Panc1 (cell line): ENCODE measurements around the gene PTGIR. TPM values are rescaled to one million over a fixed set of nuclear protein-coding genes. Genes with fewer than 3 reads are reported as not detected.

Experiments used
- ATAC-seq: fragments of 200-7000 bp; cut with Tn5 transposase; 2 replicates; pipeline ENCODE4 v1.9.1; 2020; ENCODE audit warnings: mild to moderate bottlenecking, moderate library complexity
- BruUV-seq: library from RNA; stranded (reverse); fragments of 400-500 nt; replicated peaks from 2 replicates; lab custom pipeline; 2021; lab: Mats Ljungman, UMichigan
- CTCF ChIA-PET: fragments of 300-600 bp; sonication (Branson Sonifier 250); formaldehyde crosslinking; loops from one replicate; lab custom pipeline; 2022; ENCODE audit warnings: antibody characterized with exemption; lab: Charles Lee
- POLR2A ChIA-PET: fragments of 300-600 bp; sonication (Branson Sonifier 250); formaldehyde crosslinking; loops from one replicate; lab custom pipeline; 2022; ENCODE audit warnings: antibody characterized with exemption; lab: Charles Lee
- DNase-seq: peaks from one replicate; pipeline ENCODE4 v3.0.0-alpha.2; 2010; ENCODE audit warnings: low read depth, low spot score
- H3K27ac ChIP-seq: 2 replicates; pipeline ENCODE4 v1.5.1; 2011; ENCODE audit warnings: mild to moderate bottlenecking, low read length, inconsistent platforms
- H3K27me3 ChIP-seq: fragments of 200-500 bp; sonication (Bioruptor generic); 2 replicates; pipeline ENCODE4 v1.6.0; 2014; ENCODE audit warnings: low read length, inconsistent platforms; ENCODE audit not compliant: control insufficient read depth, insufficient read depth
- H3K36me3 ChIP-seq: fragments of 200-500 bp; sonication (Bioruptor generic); 2 replicates; pipeline ENCODE4 v1.5.1; 2014; ENCODE audit warnings: inconsistent platforms, mild to moderate bottlenecking, low read length, moderate library complexity; ENCODE audit not compliant: control insufficient read depth, insufficient read depth
- H3K4me1 ChIP-seq: 2 replicates; pipeline ENCODE4 v1.5.1; 2011; ENCODE audit warnings: inconsistent platforms, mild to moderate bottlenecking, low read length, moderate library complexity; ENCODE audit not compliant: control insufficient read depth, insufficient read depth
- H3K4me3 ChIP-seq, 2 experiments: 2 replicates each; pipeline ENCODE4 v1.5.1; 2011 to 2012; ENCODE audit warnings: low read depth in 2 of 2, low read length in 2 of 2, mild to moderate bottlenecking in 2 of 2, inconsistent platforms in 1 of 2, moderate library complexity in 1 of 2
- H3K9me3 ChIP-seq: fragments of 200-500 bp; sonication (Bioruptor generic); 2 replicates; pipeline ENCODE4 v1.5.1; 2014; ENCODE audit warnings: low read depth, mild to moderate bottlenecking, inconsistent platforms, low read length, moderate library complexity; ENCODE audit not compliant: control insufficient read depth, insufficient read depth
- CTCF ChIP-seq: fragments of 450-650 bp; IDR thresholded peaks from 2 replicates; pipeline ENCODE4 v1.5.1; 2017; ENCODE audit warnings: mild to moderate bottlenecking
- POLR2AphosphoS5 ChIP-seq: IDR thresholded peaks from 2 replicates; pipeline ENCODE4 v1.6.1; 2012; ENCODE audit warnings: mild to moderate bottlenecking, low read depth, low read length, moderate library complexity
- REST ChIP-seq, 2 experiments: IDR thresholded peaks; 2 replicates each; pipeline ENCODE4 v1.6.1; 2011 to 2012; ENCODE audit warnings: low read depth in 2 of 2, control low read depth in 1 of 2, low read length in 1 of 2, mild to moderate bottlenecking in 1 of 2, moderate library complexity in 1 of 2; ENCODE audit not compliant: insufficient read depth in 1 of 2
- SIN3A ChIP-seq: IDR thresholded peaks from 2 replicates; pipeline ENCODE4 v1.6.1; 2012; ENCODE audit warnings: low read depth, mild to moderate bottlenecking, low read length, moderate library complexity, borderline replicate concordance; ENCODE audit not compliant: insufficient read depth
- TCF7L2 ChIP-seq: IDR thresholded peaks from 2 replicates; pipeline ENCODE4 v1.6.1; 2011; ENCODE audit warnings: mild to moderate bottlenecking, low read depth, low read length, inconsistent platforms
- in situ Hi-C: cut with HindIII; loops from 2 replicates; pipeline ENCODE4 v1.10.0; 2016; ENCODE audit warnings: low sequenced_read_pairs, low pct_unique_long_range_greater_than_20kb
- intact Hi-C: fragments of 100-400 bp; cut with micrococcal nuclease; formaldehyde crosslinking; loops from one replicate; pipeline ENCODE4 v1.10.0; 2022; ENCODE audit not compliant: unreplicated experiment
- total RNA-seq: library from RNA; stranded (reverse); gene quantifications from one replicate; pipeline ENCODE4 v1.2.1, GENCODE V29; 2021; ENCODE audit not compliant: unreplicated experiment

The PTGIR gene
- total RNA-seq, 1 experiment from 2014 or later = 0.08 TPM

- Histone ChIP-seq H3K4me1 (peaks cover 6% of the 10 kb centered on the region), H3K27ac (no peak overlapping the region), H3K4me3 (no peak overlapping the region), H3K9me3 (peaks cover 3% of the 10 kb centered on the region; the same call in 1 of the 2 replicates), H3K36me3 (no peaks in the 10 kb centered on the region; the same call in 1 of the 2 replicates), H3K27me3 (no peaks in the 10 kb centered on the region)
- ChIA-PET CTCF (no interaction called here), POLR2A (interaction anchor here (0.6 to 0.7 kb wide), 2 partner anchors 40 to 1778 kb away, joined by 5 to 7 read pairs; no protein-coding TSS in a partner anchor)
- TF ChIP-seq SIN3A = no peak
- TF ChIP-seq POLR2AphosphoS5 = no peak
- no peak for TF ChIP-seq CTCF
- TF ChIP-seq TCF7L2 = no peak
- no peak for TF ChIP-seq REST (IDR thresholded peaks at IDR 0.05; ENCODE audit: insufficient read depth in 1 of 2, low read depth in 2 of 2, low read length in 1 of 2)
- DNase-seq (no peak), ATAC-seq (no peak)
- in situ Hi-C loops = no loop called here
- intact Hi-C loops = no loop called here
- BruUV-seq = no TSS peak
Measured at GRCh38 chr19:46598372-46598917, 26.4 kb downstream of the PTGIR start.

GRCh38 chr19:46596008-46596407 is 28.9 kb downstream of the PTGIR start:
- DNase-seq (no peak), ATAC-seq (no peak)
- Histone ChIP-seq H3K27me3 (no peaks in the 10 kb centered on the region), H3K4me3 (no peak overlapping the region), H3K27ac (no peak overlapping the region), H3K9me3 (peaks cover 3% of the 10 kb centered on the region; the same call in 1 of the 2 replicates), H3K36me3 (no peaks in the 10 kb centered on the region), H3K4me1 (no peaks in the 10 kb centered on the region)
- no TSS peak for BruUV-seq
- in situ Hi-C loops (no loop called here), intact Hi-C loops (no loop called here)
- POLR2A ChIA-PET = no interaction called here
- TF ChIP-seq POLR2AphosphoS5 (no peak), TCF7L2 (no peak), CTCF (no peak), SIN3A (no peak), REST (IDR thresholded peaks at IDR 0.05; ENCODE audit: insufficient read depth in 1 of 2, low read depth in 2 of 2, low read length in 1 of 2) (no peak)
- CTCF ChIA-PET = interaction anchor here (0.5 to 0.6 kb wide), 2 partner anchors 17 to 27 kb away, joined by 3 to 8 read pairs; no protein-coding TSS in a partner anchor
